Thoracic aorta (tissue), 2 donors: ENCODE data around the gene TEX22. TPM values are rescaled to one million over a fixed set of nuclear protein-coding genes. Genes with fewer than 3 reads are reported as not detected.

ENCODE experiments used
- ATAC-seq: fragments of 150-250 bp; one replicate; pipeline ENCODE4 v1.8.0; 2017; ENCODE audit warnings: low read depth; ENCODE audit not compliant: insufficient number of reproducible peaks, low FRiP score
- DNase-seq: peaks from one replicate; pipeline ENCODE4 v3.0.0-alpha.2; 2020; ENCODE audit warnings: low spot score
- H3K27ac ChIP-seq, 2 donors: fragments of 200-600 bp; sonication (generic); 1 replicate in 1 of 2; 2 replicates in 1 of 2; pipeline ENCODE4 v1.5.1; 2016; ENCODE audit warnings: mild to moderate bottlenecking in 2 of 2, moderate library complexity in 2 of 2
- H3K27me3 ChIP-seq: fragments of 200-600 bp; sonication (generic); replicated peaks from 2 replicates; pipeline ENCODE4 v1.6.0; 2016; ENCODE audit warnings: mild to moderate bottlenecking; ENCODE audit not compliant: insufficient read depth
- H3K36me3 ChIP-seq: fragments of 200-600 bp; sonication (generic); one replicate; pipeline ENCODE4 v1.5.1; 2016
- H3K4me1 ChIP-seq, 2 donors: fragments of 200-600 bp; sonication (generic); 1 replicate in 1 of 2; 2 replicates in 1 of 2; pipeline versions ENCODE4 v1.5.1 to v1.6.0; 2016; ENCODE audit warnings: low read depth in 2 of 2, mild to moderate bottlenecking in 1 of 2; ENCODE audit not compliant: control insufficient read depth in 1 of 2
- H3K4me3 ChIP-seq: fragments of 200-600 bp; sonication (generic); 2 replicates; pipeline ENCODE4 v1.5.1; 2016; ENCODE audit warnings: mild to moderate bottlenecking
- H3K9me3 ChIP-seq: fragments of 200-600 bp; sonication (generic); 2 replicates; pipeline ENCODE4 v1.5.1; 2016
- total RNA-seq, 2 donors: library from RNA; depleted of rRNA; stranded (reverse); fragments of >200 nt; gene quantifications; one replicate each; pipeline versions ENCODE4 v1.1.0 to v1.2.3, GENCODE V29; 2016
- TF ChIP-seq, protein P1 (sequence below): fragments of 200-600 bp; sonication (generic); IDR thresholded peaks from one replicate; pipeline ENCODE4 v1.5.1; 2019; ENCODE audit warnings: antibody characterized with exemption

TEX22 gene
- total RNA-seq, 2 donors from 2014 or later = not detected

DNA sequence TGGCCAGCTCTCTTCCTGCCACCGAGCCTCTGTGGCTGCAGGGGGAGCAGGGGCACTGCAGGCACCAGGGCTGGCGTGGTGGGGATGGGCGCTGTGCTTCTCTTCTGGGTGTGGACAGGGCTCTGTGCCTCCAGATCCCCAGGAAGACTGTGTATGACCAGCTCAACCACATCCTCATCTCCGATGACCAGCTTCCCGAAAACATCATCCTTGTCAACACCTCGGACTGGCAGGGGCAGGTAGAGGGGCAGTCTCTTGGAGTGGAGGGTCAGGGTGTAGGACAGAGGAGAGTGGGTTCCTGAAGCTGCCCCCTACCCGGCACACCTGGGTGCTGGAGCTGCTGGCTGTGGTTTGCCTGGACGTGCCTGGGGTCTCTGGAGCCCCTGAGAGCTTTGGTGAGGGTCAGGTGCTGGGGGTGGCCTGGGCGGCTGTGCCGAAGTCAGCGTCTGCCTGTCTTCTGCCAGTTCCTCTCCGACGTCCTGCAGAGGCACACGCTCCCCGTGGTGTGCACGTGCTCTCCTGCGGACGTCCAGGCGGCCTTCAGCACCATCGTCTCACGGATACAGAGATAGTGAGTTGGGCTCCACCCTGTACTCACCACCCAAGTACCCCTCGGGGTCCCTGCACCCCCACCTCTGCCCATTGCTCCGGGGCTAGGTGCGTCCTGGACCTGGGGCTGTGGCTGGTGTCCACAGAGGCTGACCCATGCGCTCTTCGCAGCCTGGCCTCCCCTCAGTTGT, 15.8 kb upstream of the TEX22 start:
- no peak for DNase-seq
- H3K27me3 ChIP-seq = no peaks in the 10 kb centered on the region
- H3K36me3 ChIP-seq = peaks cover 47% of the 10 kb centered on the region
- no peaks in the 10 kb centered on the region for H3K4me1 ChIP-seq
- TF ChIP-seq, protein P1, sequence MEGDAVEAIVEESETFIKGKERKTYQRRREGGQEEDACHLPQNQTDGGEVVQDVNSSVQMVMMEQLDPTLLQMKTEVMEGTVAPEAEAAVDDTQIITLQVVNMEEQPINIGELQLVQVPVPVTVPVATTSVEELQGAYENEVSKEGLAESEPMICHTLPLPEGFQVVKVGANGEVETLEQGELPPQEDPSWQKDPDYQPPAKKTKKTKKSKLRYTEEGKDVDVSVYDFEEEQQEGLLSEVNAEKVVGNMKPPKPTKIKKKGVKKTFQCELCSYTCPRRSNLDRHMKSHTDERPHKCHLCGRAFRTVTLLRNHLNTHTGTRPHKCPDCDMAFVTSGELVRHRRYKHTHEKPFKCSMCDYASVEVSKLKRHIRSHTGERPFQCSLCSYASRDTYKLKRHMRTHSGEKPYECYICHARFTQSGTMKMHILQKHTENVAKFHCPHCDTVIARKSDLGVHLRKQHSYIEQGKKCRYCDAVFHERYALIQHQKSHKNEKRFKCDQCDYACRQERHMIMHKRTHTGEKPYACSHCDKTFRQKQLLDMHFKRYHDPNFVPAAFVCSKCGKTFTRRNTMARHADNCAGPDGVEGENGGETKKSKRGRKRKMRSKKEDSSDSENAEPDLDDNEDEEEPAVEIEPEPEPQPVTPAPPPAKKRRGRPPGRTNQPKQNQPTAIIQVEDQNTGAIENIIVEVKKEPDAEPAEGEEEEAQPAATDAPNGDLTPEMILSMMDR = no peak
- H3K27ac ChIP-seq = no peak overlapping the region
- no peak overlapping the region for H3K4me3 ChIP-seq
- H3K9me3 ChIP-seq = no peaks in the 10 kb centered on the region
- no peak for ATAC-seq

DNA sequence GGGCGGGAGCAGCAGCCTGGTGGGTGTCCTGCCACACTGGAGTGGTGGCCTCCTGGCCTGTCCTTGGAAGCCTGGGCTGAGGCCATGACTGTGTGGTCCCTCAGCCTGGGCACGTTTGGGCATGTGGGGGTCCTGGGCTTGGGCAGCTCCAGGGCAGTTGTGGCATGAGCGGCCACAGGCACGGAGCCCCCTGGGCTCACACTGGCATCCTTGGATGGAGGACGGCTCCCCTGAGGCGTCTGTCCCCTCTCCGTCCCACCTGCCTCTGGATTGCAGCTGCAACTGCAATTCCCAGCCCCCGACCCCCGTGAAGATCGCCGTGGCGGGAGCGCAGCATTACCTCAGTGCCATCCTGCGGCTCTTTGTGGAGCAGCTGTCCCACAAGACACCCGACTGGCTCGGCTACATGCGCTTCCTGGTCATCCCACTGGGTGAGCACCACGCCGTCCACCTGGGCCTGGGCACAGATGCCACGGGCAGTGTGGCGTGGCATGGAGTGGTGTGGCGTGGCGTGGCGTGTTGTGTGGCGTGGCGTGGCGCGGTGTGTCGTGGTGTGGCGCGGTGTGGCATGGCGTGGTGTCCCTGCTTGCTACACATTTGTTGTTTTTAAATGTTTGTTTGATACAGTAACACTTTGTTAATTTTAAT, 15.1 kb upstream of the TEX22 start:
- H3K36me3 ChIP-seq = peaks cover 47% of the 10 kb centered on the region

GRCh38 chr14:105384041-105384557, 14.2 kb upstream of the TEX22 start:
- DNase-seq = no peak

More for the DNA sequence above, 15.1 kb upstream of the TEX22 start:
- no peaks in the 10 kb centered on the region for H3K4me1 ChIP-seq
- DNase-seq (no peak), ATAC-seq (no peak)
- no peaks in the 10 kb centered on the region for H3K9me3 ChIP-seq
- no peak overlapping the region for H3K27ac ChIP-seq
- TF ChIP-seq, protein P1 = no peak
- H3K4me3 ChIP-seq = no peak overlapping the region
- no peaks in the 10 kb centered on the region for H3K27me3 ChIP-seq

DNA sequence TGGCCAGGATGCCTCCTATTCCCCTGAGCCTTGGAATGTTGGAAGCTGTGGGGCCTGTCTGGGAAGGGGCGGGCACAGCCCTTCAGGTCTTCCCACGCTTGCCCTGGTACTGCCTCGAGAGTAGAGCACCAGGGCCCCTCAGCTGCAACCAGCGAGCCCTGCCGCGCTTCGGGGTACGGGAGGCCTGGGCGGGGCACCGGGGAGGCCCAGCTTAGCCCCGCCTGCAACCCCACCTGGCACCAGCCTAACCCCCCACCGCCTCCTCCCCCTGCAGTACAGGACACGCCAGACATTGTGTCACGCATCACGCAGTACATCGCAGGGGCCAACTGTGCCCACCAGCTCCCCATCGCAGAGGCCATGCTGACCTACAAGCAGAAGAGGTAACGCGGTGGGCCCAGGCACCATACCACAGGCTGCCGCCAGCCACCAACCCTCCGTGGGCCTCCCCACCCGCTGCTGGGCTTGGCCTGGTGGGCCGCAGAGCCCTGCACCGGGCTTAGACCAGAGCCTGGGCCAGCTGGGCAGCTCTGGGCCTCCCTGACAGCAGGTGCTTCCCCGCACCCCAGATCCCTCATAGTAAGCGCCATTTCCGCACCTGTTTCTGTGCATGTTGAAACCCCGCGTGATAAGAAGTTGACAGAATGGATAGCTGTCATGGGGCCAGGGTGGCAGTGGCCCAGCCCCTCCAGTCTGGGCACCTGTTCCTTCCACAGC, 13.6 kb upstream of the TEX22 start:
- TF ChIP-seq, protein P1 = no peak
- ATAC-seq (no peak), DNase-seq (no peak)
- Histone ChIP-seq H3K9me3 (no peaks in the 10 kb centered on the region), H3K27ac (no peak overlapping the region), H3K4me3 (no peak overlapping the region), H3K4me1 (no peaks in the 10 kb centered on the region), H3K36me3 (peaks cover 46% of the 10 kb centered on the region), H3K27me3 (no peaks in the 10 kb centered on the region)

More at GRCh38 chr14:105384041-105384557, 14.2 kb upstream of the TEX22 start:
- H3K4me1 ChIP-seq = no peaks in the 10 kb centered on the region
- no peaks in the 10 kb centered on the region for H3K9me3 ChIP-seq
- H3K4me3 ChIP-seq = no peak overlapping the region
- H3K27me3 ChIP-seq = no peaks in the 10 kb centered on the region
- peaks cover 47% of the 10 kb centered on the region for H3K36me3 ChIP-seq
- no peak overlapping the region for H3K27ac ChIP-seq
- no peak for ATAC-seq
- TF ChIP-seq, protein P1 = no peak

GRCh38 chr14:105385322-105385637, 13.1 kb upstream of the TEX22 start:
- H3K27me3 ChIP-seq = no peaks in the 10 kb centered on the region
- H3K4me1 ChIP-seq = no peaks in the 10 kb centered on the region
- H3K9me3 ChIP-seq = no peaks in the 10 kb centered on the region
- no peak overlapping the region for H3K27ac ChIP-seq
- H3K36me3 ChIP-seq = peaks cover 42% of the 10 kb centered on the region
- DNase-seq = no peak
- TF ChIP-seq, protein P1 = no peak
- H3K4me3 ChIP-seq = no peak overlapping the region
- no peak for ATAC-seq
